Measurements from ENCODE around the gene MCM3.
A peak's percentile ranks its signal among the peaks of the same experiment; 100 is the strongest.

Gene MCM3

DNA sequence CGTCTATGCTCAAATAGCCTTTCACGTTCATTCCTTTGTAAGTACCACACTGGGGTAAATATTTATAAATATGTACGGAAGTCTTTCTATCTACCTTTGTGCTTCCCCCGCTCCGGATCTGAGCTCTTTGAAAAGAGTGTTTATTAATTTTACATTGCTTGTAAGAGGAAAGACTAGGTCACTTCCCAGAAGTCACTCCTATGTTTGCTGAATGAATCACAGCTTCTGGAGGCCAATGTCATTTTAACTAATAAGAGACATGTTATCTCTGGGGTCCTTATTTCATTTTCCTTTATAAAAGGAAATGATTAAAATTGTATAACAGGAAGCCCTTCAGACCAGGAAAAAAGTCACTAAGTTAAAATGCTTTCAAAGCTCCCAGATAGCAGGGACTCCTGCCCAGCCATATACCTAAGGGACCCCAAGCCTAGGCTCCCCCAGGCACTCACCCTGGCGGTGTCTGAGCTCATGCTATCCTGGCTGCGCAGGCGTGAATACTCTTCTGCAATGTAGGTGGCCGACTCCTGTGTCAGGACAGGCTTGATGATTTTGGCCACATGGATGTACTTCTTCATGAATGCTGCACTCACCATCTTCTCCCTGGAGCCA lies 12.6 kb downstream of the MCM3 start:
- H3K27ac ChIP-seq (ENCODE audit: extremely low read depth, low read depth, low read length), result peak overlapping the region; percentile 40; the same call in 1 of the 2 replicates
- CTCF ChIA-PET, result interaction anchor here (1.3 to 7.1 kb wide), 3 partner anchors 9 to 11 kb away, joined by 3 to 47 read pairs (median 4); no protein-coding TSS in a partner anchor
- H3K4me3 ChIP-seq (ENCODE audit: low read depth, low read length), result no peak overlapping the region
- no peaks in the 10 kb centered on the region for H3K9me3 ChIP-seq (ENCODE audit: control insufficient read depth, insufficient read depth, low read depth, low read length)
- H3K4me1 ChIP-seq (ENCODE audit: control insufficient read depth, insufficient read depth, low read length), result no peaks in the 10 kb centered on the region
- peaks cover 93 to 99% of the 10 kb centered on the region in 2 experiments for H3K36me3 ChIP-seq (ENCODE audit: control insufficient read depth in 2 of 2, insufficient read depth in 1 of 2, low read length in 2 of 2)
- TF ChIP-seq ZSCAN16 (tag by site-specific recombination; IDR thresholded peaks at IDR 0.05), result no peak
- no peak for TF ChIP-seq ZNF248 (tag by site-specific recombination; IDR thresholded peaks at IDR 0.05)
- TF ChIP-seq, protein P1, sequence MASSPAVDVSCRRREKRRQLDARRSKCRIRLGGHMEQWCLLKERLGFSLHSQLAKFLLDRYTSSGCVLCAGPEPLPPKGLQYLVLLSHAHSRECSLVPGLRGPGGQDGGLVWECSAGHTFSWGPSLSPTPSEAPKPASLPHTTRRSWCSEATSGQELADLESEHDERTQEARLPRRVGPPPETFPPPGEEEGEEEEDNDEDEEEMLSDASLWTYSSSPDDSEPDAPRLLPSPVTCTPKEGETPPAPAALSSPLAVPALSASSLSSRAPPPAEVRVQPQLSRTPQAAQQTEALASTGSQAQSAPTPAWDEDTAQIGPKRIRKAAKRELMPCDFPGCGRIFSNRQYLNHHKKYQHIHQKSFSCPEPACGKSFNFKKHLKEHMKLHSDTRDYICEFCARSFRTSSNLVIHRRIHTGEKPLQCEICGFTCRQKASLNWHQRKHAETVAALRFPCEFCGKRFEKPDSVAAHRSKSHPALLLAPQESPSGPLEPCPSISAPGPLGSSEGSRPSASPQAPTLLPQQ (tag by site-specific recombination; IDR thresholded peaks at IDR 0.05), result no peak
- TF ChIP-seq KLF1 (tag by site-specific recombination; IDR thresholded peaks at IDR 0.05), result no peak
- no peak for TF ChIP-seq GFI1B (tag by site-specific recombination; IDR thresholded peaks at IDR 0.05)
- TF ChIP-seq ZFP37 (tag by site-specific recombination; IDR thresholded peaks at IDR 0.05), result no peak
- TF ChIP-seq ZNF768 (tag by site-specific recombination; IDR thresholded peaks at IDR 0.05), result no peak
- TF ChIP-seq, protein P2, sequence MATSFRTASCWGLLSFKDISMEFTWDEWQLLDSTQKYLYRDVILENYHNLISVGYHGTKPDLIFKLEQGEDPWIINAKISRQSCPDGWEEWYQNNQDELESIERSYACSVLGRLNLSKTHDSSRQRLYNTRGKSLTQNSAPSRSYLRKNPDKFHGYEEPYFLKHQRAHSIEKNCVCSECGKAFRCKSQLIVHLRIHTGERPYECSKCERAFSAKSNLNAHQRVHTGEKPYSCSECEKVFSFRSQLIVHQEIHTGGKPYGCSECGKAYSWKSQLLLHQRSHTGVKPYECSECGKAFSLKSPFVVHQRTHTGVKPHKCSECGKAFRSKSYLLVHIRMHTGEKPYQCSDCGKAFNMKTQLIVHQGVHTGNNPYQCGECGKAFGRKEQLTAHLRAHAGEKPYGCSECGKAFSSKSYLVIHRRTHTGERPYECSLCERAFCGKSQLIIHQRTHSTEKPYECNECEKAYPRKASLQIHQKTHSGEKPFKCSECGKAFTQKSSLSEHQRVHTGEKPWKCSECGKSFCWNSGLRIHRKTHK (tag by site-specific recombination; IDR thresholded peaks at IDR 0.05), result no peak
- no peak for TF ChIP-seq ZNF558 (tag by site-specific recombination; IDR thresholded peaks at IDR 0.05)
- TF ChIP-seq ZNF707 (tag by site-specific recombination; IDR thresholded peaks at IDR 0.05), result no peak
- POLR2A ChIA-PET, result interaction anchor here (2.1 kb wide), 1 partner anchor 10 kb away, joined by 6 read pairs; no protein-coding TSS in a partner anchor

- ChIA-PET CTCF (interaction anchor here (0.5 to 12.1 kb wide), 51 partner anchors 8 to 1242 kb away, joined by 3 to 146 read pairs (median 5); partner anchors contain the start of genes IL17F, MCM3 and PKHD1), POLR2A (interaction anchor here (1.0 to 1.4 kb wide), 3 partner anchors 11 to 106 kb away, joined by 3 to 4 read pairs (median 3); no protein-coding TSS in a partner anchor)
- H3K9me3 ChIP-seq (ENCODE audit: control insufficient read depth, insufficient read depth, low read depth, low read length), result no peaks in the 10 kb centered on the region
- H3K4me1 ChIP-seq (ENCODE audit: control insufficient read depth, insufficient read depth, low read length), result no peaks in the 10 kb centered on the region
- peak overlapping the region; percentile 29; the same call in 1 of the 2 replicates for H3K27ac ChIP-seq (ENCODE audit: extremely low read depth, low read depth, low read length)
- 0 out of 2 replicates have a peak, but pooled peaks have one; percentile 19 for TF ChIP-seq ZSCAN30 (tag by site-specific recombination; IDR thresholded peaks at IDR 0.05)
- TF ChIP-seq GLI2 (tag by site-specific recombination; IDR thresholded peaks at IDR 0.05; ENCODE audit: borderline replicate concordance, low read depth), result no peak
- TF ChIP-seq ZNF660 (tag by site-specific recombination; IDR thresholded peaks at IDR 0.05), result peak; percentile 38; the same call in 1 of the 2 replicates
- TF ChIP-seq ZNF580 (tag by site-specific recombination; IDR thresholded peaks at IDR 0.05), result no peak
- TF ChIP-seq ZNF561 (tag by site-specific recombination; IDR thresholded peaks at IDR 0.05; ENCODE audit: borderline replicate concordance), result peak; percentile 57; the same call in 1 of the 2 replicates
- peak; percentile 87 for TF ChIP-seq ZNF654 (tag by site-specific recombination; IDR thresholded peaks at IDR 0.05; ENCODE audit: low read depth)
- TF ChIP-seq CTCF (tag by site-specific recombination; IDR thresholded peaks at IDR 0.05), result peak; percentile 83
- H3K4me3 ChIP-seq (ENCODE audit: low read depth, low read length), result no peak overlapping the region
- H3K36me3 ChIP-seq (ENCODE audit: control insufficient read depth in 2 of 2, insufficient read depth in 1 of 2, low read length in 2 of 2), result peaks cover 54 to 85% of the 10 kb centered on the region in 2 experiments
These were observed 20.6 kb downstream of the MCM3 start for GRCh38 chr6:52263709-52264540.
